ENCODE measurements around the gene QRFPR.
"Not testable (repeated sequence)": the region's sequence is repeated elsewhere in the genome, so short reads cannot be mapped to it uniquely, and the experiment has no call there.

Gene QRFPR

GRCh38 chr4:121380776-121381462 lies at the start of gene QRFPR:
TSS of gene QRFPR (minus strand) at chr4:121381018. CDS start at chr4:121380647, 371 bp downstream.
- no peak for DNase-seq (ENCODE audit: low read depth)

GRCh38 chr4:121428721-121429120 lies 47.9 kb upstream of the QRFPR start:
- no peak for DNase-seq (ENCODE audit: low read depth)

GRCh38 chr4:121421594-121421993 lies 40.8 kb upstream of the QRFPR start:
- DNase-seq (ENCODE audit: low read depth) = no peak

DNA sequence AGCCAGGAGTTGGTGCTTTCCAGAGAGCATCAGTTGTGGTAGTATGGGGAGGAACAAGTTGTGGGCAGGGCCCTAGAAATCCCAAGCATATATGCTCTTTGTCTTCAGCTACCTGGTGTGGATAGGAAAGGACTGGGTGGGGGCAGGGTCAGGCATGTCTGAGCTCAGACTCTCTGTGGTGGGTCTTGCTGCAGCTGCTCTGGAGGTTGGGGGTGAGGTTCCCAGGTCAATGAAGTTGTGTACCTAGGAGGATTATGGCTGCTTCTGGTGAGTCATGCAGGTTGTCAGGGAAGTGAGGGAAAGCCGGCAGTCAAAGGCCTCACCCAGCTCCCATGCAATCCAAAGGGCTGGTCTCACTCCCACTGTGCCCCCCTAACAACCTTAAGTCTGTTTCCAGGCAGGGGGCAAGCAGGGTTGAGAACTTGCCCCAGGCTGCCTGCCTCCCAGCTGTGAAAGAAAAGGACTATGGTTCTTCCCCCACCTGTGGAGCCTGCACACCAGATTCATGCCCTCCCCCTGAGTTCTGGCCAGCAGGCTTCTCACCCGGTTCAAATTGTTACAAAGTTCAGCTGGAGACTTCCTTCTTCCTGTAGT lies 30.4 kb upstream of the QRFPR start:
- no peak for DNase-seq (ENCODE audit: low read depth)

DNA sequence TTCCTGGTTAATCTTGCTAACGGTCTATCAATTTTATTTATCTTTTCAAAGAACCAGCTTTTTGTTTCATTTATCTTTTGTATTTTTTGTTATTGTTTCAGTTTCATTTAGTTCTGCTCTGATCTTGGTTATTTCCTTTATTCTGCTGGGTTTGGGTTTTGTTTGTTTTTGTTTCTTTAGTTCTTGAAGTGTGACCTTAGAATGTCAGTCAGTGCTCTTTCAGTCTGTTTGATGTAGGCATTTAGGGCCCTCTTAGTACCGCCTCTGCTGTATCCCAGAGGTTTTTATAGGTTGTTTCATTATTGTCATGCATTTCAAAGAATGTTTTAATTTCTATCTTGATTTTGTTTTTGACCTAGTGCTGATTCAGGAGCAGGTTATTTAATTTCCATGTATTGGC lies 27.7 kb upstream of the QRFPR start:
- not testable (repeated sequence) for DNase-seq (ENCODE audit: low read depth)

- DNase-seq (ENCODE audit: low read depth) = no peak
Observed at GRCh38 chr4:121400632-121401031, 19.8 kb upstream of the QRFPR start.

GRCh38 chr4:121397941-121398601 lies 17.3 kb upstream of the QRFPR start:
- DNase-seq (ENCODE audit: low read depth) = no peak

DNA sequence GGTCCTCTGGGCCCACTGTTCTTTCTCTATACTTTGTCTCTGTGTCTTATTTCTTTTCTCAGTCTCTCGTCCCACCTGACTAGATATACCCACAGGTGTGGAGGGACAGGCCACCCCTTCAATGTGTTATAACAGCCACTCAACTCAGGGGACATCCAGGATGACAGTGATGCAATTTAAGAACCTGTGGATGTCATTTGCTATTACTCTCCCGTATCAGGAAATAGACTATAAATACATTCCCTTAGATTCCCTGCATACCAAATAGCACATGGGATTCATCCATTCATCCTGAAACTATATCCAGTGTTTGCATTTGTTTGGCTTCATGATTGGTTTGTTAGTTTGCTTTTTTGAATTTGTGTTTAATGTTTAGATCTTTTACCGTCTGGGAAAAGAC lies 16.6 kb upstream of the QRFPR start:
- no peak for DNase-seq (ENCODE audit: low read depth)

DNA sequence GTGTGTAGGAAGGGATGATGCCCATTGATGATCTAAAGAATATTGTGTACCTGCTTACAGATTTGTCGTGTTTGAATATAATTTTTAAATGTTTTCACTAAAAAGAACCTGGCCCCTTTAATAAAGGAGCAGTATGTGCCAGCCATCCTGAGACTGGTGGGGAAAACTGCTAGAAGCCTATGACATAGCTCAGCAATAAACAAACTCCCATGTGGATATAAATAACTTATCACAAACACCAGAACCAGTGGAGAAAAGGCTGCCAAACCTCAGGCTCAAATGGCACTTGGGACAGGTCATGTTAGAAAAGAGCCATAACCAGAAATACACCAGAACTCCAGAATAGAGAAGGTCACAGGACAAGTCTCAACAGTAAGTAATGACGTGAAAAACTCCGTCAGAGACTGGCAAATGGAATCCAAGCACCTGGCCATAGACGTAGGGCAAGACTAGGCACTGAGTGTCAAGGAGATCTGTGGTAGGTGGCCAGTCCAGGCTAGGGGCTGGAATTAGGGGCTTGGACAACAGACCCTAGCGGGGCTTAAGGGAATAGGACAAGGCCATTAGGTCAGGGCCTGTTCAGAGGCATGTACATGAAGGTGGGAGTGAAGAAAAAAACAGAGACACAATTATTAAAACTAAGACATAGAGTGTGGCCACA lies 11.7 kb upstream of the QRFPR start:
- DNase-seq (ENCODE audit: low read depth) = no peak

- no peak for DNase-seq (ENCODE audit: low read depth)
Observed at GRCh38 chr4:121390335-121390734, 9.5 kb upstream of the QRFPR start.

- no peak for DNase-seq (ENCODE audit: low read depth)
Observed at GRCh38 chr4:121379276-121379675, 1.5 kb downstream of the QRFPR start.

GRCh38 chr4:121377076-121377475 lies 3.7 kb downstream of the QRFPR start:
- DNase-seq (ENCODE audit: low read depth) = no peak

DNA sequence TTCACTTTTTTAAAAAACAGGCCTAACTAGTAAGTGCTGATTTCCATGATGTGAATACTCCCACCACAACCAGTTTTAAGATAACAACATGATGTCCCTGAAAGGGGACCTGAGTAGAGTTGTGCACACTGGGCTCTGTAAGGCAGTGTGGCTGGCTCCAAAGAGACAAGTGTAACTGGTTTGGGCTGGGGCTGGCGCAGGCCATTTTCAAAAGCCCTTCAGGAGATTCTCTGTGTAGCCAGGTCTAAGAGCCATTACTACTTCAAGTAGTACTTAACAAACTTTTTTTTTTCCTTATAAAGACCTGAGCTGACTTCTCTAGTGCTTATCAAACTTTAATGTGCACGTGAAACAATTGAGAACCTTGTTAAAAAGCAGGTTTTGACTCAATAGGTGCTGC lies 4.3 kb downstream of the QRFPR start:
- no peak for DNase-seq (ENCODE audit: low read depth)

- DNase-seq (ENCODE audit: low read depth) = no peak
Observed at GRCh38 chr4:121376097-121376496, 4.7 kb downstream of the QRFPR start.

DNA sequence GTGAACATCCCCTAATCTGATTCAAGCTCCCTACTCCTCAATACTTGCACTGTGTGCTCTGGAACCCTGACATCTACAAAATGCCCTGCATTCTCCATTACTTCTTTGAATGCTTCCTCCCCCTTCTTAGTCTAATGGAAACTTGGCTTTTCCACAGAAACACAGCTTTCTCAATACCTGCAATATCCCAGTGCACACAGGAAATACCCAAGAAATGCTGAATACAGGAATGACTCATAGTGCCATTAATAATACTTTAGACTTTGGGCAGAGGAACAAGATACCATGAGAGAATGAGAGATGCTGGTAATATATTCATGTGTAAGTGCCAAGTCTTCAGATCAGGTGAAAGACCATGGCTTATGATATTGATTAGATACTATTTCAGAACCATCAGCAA lies 5.6 kb downstream of the QRFPR start:
- no peak for DNase-seq (ENCODE audit: low read depth)

DNA sequence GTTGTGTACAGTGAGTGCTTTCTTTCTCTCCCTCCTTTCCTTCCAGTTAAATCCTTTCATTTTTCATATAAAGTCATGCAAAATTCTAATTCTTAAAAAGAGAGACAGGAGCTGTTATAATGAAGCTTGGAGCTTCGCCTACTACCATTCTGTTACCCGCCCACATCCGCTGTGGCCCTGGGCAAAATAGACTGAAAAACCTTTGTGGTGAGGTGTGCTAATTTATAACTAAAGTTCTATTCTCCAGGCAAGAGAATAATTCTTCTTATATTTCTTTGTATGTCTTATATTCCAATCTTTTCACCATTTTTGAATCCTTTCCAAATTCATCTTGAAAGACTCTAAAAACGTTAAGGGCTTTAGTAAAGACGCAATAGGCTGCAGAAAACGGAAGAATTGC lies 7.0 kb downstream of the QRFPR start:
- DNase-seq (ENCODE audit: low read depth) = no peak

DNA sequence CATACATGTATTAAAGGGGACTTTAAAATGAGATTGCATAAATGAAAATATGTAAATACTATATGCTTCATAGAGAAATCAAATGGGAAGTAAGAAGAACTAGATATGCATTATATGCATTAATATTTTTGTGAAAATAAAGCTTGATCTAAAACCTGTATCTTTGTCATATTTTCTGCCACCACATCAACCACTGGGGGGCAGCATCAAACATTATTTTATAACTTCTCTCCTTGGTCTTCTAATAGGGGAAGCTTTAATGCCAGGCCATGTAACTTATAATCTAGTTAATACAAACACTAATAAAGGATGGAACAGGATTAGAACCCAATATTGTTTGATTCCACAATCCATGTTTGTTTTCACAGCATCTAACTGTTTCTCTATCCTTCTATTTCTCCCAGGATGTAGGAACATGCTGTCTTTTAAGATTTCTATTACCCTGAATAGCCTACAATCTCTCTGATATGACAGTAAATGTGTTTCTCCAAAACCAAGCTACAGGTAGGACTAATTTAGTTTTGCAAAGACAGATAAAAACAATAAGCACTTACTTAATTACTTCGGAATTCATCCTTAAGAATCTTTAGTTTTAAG lies 10.0 kb downstream of the QRFPR start:
- DNase-seq (ENCODE audit: low read depth) = no peak

GRCh38 chr4:121360495-121360894 lies 20.3 kb downstream of the QRFPR start:
- no peak for DNase-seq (ENCODE audit: low read depth)

DNA sequence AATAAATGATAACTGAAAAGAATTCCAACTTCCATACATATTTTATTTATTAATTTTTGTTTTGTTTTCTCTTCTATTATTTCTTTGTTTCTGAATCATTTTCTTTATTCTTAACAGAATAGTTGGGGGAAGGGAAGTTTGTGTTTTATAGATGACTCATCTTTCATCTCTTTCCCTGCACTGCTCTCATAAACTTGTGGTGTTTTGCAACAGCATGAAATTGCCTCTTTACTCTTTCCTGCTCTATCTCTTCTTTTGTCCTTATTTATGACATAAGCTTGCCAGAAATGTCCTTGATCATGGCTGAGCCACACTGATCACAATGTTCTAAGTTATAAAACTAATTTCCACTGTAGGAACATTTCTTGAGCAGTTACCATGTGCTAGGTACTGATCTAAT lies 22.3 kb downstream of the QRFPR start:
- no peak for DNase-seq (ENCODE audit: low read depth)

DNA sequence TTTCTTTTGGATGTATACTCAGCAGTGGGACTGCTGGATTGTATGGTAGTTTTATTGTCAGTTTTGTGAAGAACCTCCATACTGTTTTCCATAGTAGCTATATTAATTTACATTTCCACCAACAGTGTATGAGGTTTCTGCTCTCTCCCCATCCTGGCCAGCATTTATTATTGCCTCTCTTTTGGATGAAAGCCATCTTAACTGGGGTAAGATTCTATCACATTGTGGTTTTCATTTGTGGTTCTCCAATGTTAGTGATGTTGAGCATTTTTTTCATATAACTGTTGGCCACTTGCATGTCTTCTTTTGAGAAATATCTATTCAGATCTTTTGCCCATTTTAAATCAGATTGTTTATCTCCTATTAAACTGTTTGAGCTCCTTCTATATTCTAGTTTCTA lies 27.6 kb downstream of the QRFPR start:
- DNase-seq (ENCODE audit: low read depth) = no peak

- no peak for DNase-seq (ENCODE audit: low read depth)
Observed at GRCh38 chr4:121344098-121344497, 36.7 kb downstream of the QRFPR start.

GRCh38 chr4:121340247-121340646 lies 40.6 kb downstream of the QRFPR start:
- no peak for DNase-seq (ENCODE audit: low read depth)

DNA sequence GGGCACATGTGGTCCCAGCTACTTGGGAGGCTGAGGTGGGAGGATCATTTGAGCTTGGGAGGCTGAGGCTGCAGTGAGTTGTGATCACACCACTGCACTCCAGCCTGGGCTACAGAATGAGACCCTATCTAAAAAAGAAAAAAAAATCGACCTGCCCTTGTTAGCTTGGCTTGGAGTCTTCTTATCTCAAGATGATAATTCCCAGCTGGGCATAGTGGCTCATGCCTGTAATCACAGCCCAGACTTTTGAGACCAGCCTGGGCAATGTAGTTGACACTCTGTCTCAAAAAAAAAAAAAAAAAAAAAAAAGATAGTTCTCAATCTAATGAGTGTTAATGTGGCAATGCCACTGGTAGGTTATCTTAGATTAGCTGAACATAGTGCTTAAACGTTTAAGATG lies 41.0 kb downstream of the QRFPR start:
- no peak for DNase-seq (ENCODE audit: low read depth)

Measured in activated T-helper 1 cell treated with Interleukin-2 at 50 U/mL for 16 hours (primary cell).